Transverse colon (tissue), 4 donors: Measurements from ENCODE around the gene MIDN. TPM values are rescaled to one million over a fixed set of nuclear protein-coding genes. Genes with fewer than 3 reads are reported as not detected.

Experiments used
- DNase-seq: peaks from one replicate; pipeline ENCODE4 v3.0.0-alpha.2; 2019
- H3K27ac ChIP-seq, 4 donors: fragments of 200-600 bp; sonication (generic); 2 replicates each; pipeline ENCODE4 v1.5.1; 2016 to 2018; ENCODE audit warnings: inconsistent platforms in 4 of 4
- H3K27me3 ChIP-seq: fragments of 200-600 bp; sonication (generic); 2 replicates; pipeline ENCODE4 v1.5.1; 2017; ENCODE audit warnings: inconsistent platforms
- H3K36me3 ChIP-seq, 4 donors: fragments of 200-600 bp; sonication (generic); 2 replicates each; pipeline ENCODE4 v1.5.1; 2017 to 2019; ENCODE audit warnings: inconsistent platforms in 4 of 4
- H3K4me1 ChIP-seq, 4 donors: fragments of 200-600 bp; sonication (generic); 2 replicates each; pipeline ENCODE4 v1.5.1; 2017 to 2020; ENCODE audit warnings: inconsistent platforms in 4 of 4
- H3K4me3 ChIP-seq, 4 donors: fragments of 200-600 bp; sonication (generic); 1 replicate in 1 of 4; 2 replicates in 3 of 4; pipeline versions ENCODE4 v1.5.1 to v1.6.1; 2017 to 2019; ENCODE audit warnings: inconsistent platforms in 4 of 4
- H3K9me3 ChIP-seq, 2 donors: fragments of 200-600 bp; sonication (generic); 2 replicates each; pipeline ENCODE4 v1.5.1; 2017 to 2019; ENCODE audit warnings: inconsistent platforms in 2 of 2
- EP300 ChIP-seq: sonication (generic); formaldehyde crosslinking; IDR thresholded peaks from one replicate; pipeline ENCODE4 v1.6.1; 2017; ENCODE audit warnings: antibody characterized with exemption, low read depth
- POLR2A ChIP-seq: fragments of 450-650 bp; IDR thresholded peaks from one replicate; pipeline ENCODE4 v1.6.1; 2016; ENCODE audit warnings: antibody characterized with exemption, mild to moderate bottlenecking, moderate library complexity
- POLR2AphosphoS5 ChIP-seq, 3 donors: sonication (generic); formaldehyde crosslinking; IDR thresholded peaks; one replicate each; pipeline ENCODE4 v1.6.1; 2016; ENCODE audit warnings: antibody characterized with exemption in 3 of 3
- WGBS, 2 donors: methylation state at CpG; one replicate each; pipeline ENCODE4 v1.1.5; 2018; ENCODE audit warnings: low coverage in 1 of 2; 5-methylcytosine and 5-hydroxymethylcytosine counted together
- in situ Hi-C, 4 donors: fragments of 200-750 bp; cut with MboI; loops; one replicate each; pipeline versions ENCODE4 v1.15.0 to v1.15.1; 2017; ENCODE audit warnings: low sequenced_read_pairs in 3 of 4, low pct_ligation_motif_present in 1 of 4, low pct_unique_long_range_greater_than_20kb in 1 of 4
- intact Hi-C: fragments of 100-400 bp; cut with DNase I; formaldehyde crosslinking; loops from one replicate; pipeline ENCODE4 v1.15.1; 2023; ENCODE audit warnings: low total_unique reads
- total RNA-seq, 4 donors: library from RNA; depleted of rRNA; stranded (reverse); fragments of >200 nt; gene quantifications; one replicate each; pipeline ENCODE4 v1.1.0, GENCODE V29; 2016
- TF ChIP-seq, protein P1 (sequence below), 5 experiments: fragments of 200-600 bp in 3 of 5; fragments of 450-650 bp in 2 of 5; sonication (generic) in 3 of 5; IDR thresholded peaks; 1 replicate in 2 of 5; 2 replicates in 3 of 5; pipeline ENCODE4 v1.5.1; 2016 to 2017; ENCODE audit warnings: antibody characterized with exemption in 5 of 5, inconsistent platforms in 3 of 5, mild to moderate bottlenecking in 2 of 5, moderate library complexity in 1 of 5

MIDN gene
- total RNA-seq, 4 donors from 2014 or later = 89.4 to 379 (median 116) TPM

DNA sequence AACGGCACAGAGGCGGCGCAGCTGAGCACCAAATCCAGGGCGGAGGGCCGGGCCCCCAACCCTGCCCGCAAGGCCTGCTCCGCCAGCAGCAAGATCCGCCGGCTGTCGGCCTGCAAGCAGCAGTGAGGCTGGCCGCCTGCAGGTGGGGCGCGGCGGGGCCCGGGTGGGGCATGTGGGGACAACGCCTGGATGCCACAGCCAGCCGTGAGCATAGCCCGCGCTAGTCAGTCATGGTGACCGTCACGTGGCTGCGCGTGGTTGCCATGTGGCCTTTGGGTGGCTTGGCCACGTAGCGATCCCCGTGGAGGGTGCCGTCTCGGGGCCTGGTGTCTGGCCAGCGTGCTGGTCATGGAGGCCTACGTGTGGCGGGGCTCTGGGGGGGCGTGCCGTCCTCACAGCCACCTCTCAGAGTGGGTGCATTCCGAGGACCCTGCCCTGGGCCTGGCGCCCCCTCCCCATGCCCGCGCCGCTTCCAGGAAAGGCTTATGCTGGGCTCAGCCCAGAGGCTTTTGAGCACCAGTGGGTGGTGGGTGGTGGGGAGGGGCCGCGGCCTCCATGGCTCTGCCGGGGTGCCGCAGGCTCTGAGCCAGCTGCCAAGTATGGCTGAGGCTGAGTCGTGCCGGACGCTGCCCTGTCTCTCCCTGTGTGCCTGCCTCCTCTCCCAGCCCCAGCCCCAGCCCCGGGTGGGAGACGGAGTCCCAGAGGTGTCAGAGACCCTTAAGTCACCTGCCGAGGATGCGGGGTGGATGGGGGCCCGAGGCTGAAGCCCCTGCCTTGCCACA, 21.7 kb upstream of the MIDN start:
- WGBS, 2 donors = 91% methylated on average over 30 of the region's 50 CpGs; no CpG with 5 or more reads in 1 of the 2 donors
- H3K4me1 ChIP-seq = peaks cover 0 to 8% (median under 1%) of the 10 kb centered on the region in 4 donors
- TF ChIP-seq POLR2A = no peak
- no peak for TF ChIP-seq POLR2AphosphoS5 (IDR thresholded peaks at IDR 0.05)
- TF ChIP-seq, protein P1, sequence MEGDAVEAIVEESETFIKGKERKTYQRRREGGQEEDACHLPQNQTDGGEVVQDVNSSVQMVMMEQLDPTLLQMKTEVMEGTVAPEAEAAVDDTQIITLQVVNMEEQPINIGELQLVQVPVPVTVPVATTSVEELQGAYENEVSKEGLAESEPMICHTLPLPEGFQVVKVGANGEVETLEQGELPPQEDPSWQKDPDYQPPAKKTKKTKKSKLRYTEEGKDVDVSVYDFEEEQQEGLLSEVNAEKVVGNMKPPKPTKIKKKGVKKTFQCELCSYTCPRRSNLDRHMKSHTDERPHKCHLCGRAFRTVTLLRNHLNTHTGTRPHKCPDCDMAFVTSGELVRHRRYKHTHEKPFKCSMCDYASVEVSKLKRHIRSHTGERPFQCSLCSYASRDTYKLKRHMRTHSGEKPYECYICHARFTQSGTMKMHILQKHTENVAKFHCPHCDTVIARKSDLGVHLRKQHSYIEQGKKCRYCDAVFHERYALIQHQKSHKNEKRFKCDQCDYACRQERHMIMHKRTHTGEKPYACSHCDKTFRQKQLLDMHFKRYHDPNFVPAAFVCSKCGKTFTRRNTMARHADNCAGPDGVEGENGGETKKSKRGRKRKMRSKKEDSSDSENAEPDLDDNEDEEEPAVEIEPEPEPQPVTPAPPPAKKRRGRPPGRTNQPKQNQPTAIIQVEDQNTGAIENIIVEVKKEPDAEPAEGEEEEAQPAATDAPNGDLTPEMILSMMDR (IDR thresholded peaks at IDR 0.05) = no peak
- TF ChIP-seq EP300 = no peak
- H3K36me3 ChIP-seq = peaks cover 0 to 20% (median 6%) of the 10 kb centered on the region in 4 donors
- no peak for DNase-seq
- H3K9me3 ChIP-seq = no peaks in the 10 kb centered on the region
- no peak overlapping the region for H3K27ac ChIP-seq
- intact Hi-C loops = no loop called here
- no peaks in the 10 kb centered on the region for H3K27me3 ChIP-seq
- H3K4me3 ChIP-seq = no peak overlapping the region
- in situ Hi-C loops = no loop called here

DNA sequence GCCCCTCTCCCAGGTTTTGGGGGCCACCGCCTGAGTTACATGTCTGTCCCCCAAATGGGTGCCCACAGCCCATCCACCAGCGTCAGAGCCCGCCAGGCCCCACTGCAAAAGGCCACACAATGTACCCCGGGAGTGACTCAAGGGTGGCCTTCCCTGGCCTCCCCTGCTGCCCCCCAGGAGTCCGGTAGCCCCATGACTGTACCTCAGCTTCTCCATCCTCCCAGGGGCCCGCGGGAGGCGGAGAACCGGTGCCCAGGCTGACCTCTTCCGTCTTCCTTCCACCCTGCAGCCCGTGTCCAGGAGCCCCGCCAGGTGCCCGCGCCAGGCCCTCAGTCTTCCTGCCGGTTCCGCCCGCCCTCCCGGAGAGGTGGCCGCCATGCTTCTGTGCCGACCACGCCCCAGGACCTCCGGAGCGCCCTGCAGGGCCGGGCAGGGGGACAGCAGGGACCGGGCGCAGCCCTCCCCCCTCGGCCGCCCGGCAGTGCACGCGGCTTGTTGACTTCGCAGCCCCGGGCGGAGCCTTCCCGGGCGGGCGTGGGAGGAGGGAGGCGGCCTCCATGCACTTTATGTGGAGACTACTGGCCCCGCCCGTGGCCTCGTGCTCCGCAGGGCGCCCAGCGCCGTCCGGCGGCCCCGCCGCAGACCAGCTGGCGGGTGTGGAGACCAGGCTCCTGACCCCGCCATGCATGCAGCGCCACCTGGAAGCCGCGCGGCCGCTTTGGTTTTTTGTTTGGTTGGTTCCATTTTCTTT, 20.9 kb upstream of the MIDN start:
- no peak for DNase-seq
- in situ Hi-C loops = no loop called here
- 91% methylated on average over 55 of the region's 56 CpGs; no CpG with 5 or more reads in 1 of the 2 donors for WGBS, 2 donors

DNA sequence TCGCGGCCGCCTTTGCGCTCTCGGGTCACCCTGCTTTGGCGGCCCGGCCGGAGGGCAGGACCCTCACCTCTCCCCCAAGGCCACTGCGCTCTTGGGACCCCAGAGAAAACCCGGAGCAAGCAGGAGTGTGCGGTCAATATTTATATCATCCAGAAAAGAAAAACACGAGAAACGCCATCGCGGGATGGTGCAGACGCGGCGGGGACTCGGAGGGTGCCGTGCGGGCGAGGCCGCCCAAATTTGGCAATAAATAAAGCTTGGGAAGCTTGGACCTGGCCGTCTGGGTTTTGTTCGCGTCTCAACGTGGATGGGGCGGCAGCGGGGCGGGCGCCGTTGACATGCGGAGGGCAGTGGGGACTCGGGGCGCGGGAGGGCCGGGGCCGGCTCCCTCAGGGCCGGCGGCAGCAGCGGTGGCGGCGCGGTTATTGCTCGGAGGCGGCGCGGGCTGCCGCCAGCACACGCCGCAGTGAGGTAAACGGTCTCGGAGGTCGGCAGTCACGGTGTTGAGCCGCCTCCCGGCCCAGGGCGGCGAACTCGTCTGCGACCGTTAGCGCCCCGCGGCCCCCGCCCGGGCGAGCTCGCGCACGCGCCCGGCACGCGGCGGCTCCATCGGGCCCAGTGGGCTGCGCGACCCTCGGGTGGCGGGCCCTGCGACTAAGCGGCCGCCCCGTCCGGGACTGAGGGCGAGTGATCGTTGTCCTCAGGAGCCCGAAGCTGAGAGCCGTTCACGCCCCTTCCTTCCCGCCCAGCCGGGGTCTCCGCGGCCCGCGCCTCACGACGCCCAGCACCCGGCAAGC, 20.0 kb upstream of the MIDN start:
- Histone ChIP-seq H3K27ac (no peak overlapping the region), H3K4me1 (peaks cover 9 to 15% (median 14%) of the 10 kb centered on the region in 4 donors), H3K9me3 (no peaks in the 10 kb centered on the region), H3K36me3 (peaks cover 0 to 20% (median 6%) of the 10 kb centered on the region in 4 donors), H3K27me3 (no peaks in the 10 kb centered on the region), H3K4me3 (no peak overlapping the region)
- no peak for DNase-seq
- WGBS, 2 donors = 94 to 95% methylated on average over 22 to 100 of the region's 100 CpGs
- TF ChIP-seq, protein P1 (IDR thresholded peaks at IDR 0.05) = no peak
- TF ChIP-seq POLR2AphosphoS5 (IDR thresholded peaks at IDR 0.05) (no peak), EP300 (no peak), POLR2A (no peak)
- in situ Hi-C loops = no loop called here
- intact Hi-C loops = loop anchor here (1.0 kb wide), 1 partner anchor 29 kb away; no protein-coding TSS in a partner anchor

More for the DNA sequence above, 20.9 kb upstream of the MIDN start:
- no peak overlapping the region for H3K27ac ChIP-seq
- no peaks in the 10 kb centered on the region for H3K27me3 ChIP-seq
- peaks cover under 1 to 10% (median 5%) of the 10 kb centered on the region in 4 donors for H3K4me1 ChIP-seq
- H3K4me3 ChIP-seq = no peak overlapping the region
- H3K36me3 ChIP-seq = peaks cover 0 to 20% (median 6%) of the 10 kb centered on the region in 4 donors
- no peak for TF ChIP-seq EP300
- TF ChIP-seq POLR2AphosphoS5 (IDR thresholded peaks at IDR 0.05) = no peak
- TF ChIP-seq, protein P1 (IDR thresholded peaks at IDR 0.05) = no peak
- intact Hi-C loops = loop anchor here (1.0 kb wide), 1 partner anchor 30 kb away; no protein-coding TSS in a partner anchor
- H3K9me3 ChIP-seq = no peaks in the 10 kb centered on the region
